ENCODE data around the gene HOXD3.

HOXD3 gene

GRCh38 chr2:176181551-176181950 is 24.4 kb downstream of the HOXD3 start:
- no peak for FAIRE-seq

DNA sequence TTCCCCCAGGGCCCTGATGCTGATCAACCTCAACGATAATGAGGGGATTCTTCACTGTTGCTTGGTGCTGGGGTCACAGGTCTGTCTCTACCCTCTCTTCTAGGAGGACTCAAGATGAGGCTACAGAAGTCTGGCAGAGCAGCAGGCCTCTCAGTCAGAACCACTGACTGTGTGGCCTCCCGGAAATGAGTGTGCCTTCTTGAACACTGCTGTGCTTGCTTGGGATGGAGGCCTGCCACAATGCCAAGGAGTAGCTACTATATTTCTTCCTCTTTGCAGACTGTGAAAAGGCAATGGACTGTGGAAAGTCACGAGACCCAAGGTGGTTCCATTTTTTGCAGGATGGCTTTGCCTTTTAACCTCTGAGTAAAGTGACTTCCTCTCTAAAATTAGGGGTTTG is 25.6 kb downstream of the HOXD3 start:
- no peak for FAIRE-seq

- FAIRE-seq: no peak
Measured at GRCh38 chr2:176184749-176185148, 27.6 kb downstream of the HOXD3 start.

GRCh38 chr2:176186024-176186423 is 28.9 kb downstream of the HOXD3 start:
- no peak for FAIRE-seq

DNA sequence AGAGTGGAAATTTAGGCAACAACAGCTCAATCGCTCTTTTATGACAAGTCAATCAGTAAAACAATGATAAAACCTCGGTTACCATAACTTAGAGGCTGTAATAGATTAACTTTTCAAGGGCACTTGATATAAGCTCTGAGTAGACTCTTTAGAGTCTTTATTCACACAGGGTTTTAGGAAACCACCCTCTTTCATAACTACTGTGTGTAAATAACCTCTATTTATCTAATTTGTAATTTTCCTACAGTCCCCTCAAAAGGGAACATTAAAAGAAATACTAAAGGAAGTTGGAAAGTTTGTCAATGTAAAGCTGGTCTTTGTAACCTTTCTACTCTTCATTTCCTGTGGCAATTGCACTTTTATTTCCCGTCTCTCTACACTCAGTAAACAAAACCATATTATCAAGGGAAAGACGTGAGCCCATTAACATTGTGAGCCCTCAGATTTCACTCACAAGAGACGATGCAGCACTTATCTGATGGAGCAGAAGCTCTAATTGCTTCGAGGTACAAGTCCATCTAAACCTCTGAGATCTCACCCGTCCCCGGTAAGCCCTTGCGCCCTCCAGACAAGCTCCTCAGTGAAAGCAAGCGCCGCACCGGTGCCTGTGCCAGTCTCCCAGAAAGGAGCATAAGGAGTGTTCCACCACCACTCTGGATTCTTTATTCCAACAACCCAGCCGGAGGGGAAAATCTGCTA is 30.2 kb downstream of the HOXD3 start:
- no peak for FAIRE-seq

DNA sequence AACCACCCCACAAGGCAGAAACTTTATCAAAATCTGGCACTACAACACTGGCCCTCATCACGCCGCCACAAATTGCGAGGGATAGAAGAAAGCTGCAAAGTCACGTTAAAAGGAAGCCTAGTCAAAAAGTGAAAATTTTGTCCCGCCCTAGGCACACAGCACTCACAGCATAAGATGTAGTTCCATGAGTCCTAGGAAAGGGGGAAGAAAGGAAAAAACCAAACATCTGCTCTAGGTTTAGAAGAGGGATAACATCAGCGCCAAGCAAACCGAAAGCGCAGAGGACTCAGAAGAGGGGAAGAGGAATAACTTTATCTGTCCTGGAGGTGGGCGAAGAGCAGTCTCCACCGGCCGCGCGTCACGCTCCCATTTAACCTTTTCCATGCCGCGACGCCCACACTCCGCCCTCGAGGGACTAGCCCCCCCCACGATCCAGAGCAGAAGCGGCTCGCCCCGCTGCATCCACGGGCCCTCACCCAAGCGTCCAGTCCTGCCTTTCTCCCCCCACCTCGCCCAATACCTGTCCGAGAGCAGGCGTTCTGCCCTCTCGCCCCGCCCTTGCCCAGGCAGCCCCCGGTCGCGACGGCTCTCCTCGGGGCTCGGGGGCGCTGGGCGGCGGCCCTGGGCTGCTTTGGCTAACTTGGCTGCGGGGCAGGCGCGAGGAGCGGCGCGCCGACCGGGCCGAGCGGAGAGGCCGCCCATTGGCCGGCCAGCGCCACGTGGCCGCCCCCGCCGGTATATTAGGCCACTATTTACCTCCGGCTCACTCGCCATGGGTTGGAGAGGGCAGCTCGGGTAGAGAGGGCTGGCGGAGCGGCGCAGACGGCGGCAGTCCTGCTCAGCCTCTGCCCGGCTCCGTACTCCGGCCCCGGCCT is 31.0 kb downstream of the HOXD3 start, which contains the start of gene HOXD1:
TSS of gene HOXD1 (plus strand) at position 770 of the 875 bp plus-strand sequence. CDS start 134 bp downstream, outside the sequence.
- FAIRE-seq: no peak

DNA sequence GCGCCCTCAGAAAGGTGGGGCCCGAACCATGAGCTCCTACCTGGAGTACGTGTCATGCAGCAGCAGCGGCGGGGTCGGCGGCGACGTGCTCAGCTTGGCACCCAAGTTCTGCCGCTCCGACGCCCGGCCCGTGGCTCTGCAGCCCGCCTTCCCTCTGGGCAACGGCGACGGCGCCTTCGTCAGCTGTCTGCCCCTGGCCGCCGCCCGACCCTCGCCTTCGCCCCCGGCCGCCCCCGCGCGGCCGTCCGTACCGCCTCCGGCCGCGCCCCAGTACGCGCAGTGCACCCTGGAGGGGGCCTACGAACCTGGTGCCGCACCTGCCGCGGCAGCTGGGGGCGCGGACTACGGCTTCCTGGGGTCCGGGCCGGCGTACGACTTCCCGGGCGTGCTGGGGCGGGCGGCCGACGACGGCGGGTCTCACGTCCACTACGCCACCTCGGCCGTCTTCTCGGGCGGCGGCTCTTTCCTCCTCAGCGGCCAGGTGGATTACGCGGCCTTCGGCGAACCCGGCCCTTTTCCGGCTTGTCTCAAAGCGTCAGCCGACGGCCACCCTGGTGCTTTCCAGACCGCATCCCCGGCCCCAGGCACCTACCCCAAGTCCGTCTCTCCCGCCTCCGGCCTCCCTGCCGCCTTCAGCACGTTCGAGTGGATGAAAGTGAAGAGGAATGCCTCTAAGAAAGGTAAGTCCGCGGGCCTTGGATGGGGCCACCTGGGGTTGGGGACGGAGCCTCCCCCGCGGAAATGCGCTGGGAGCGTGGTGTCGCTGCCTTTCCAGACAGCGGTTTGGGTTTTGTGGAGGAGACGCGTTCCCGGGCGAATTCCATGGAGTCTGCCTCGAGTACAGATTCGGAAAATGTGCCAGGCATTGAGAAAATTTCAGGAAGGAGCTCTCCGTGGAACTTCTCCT is 31.9 kb downstream of the HOXD3 start:
- no peak for FAIRE-seq

GRCh38 chr2:176189681-176190641 is 32.9 kb downstream of the HOXD3 start:
- no peak for FAIRE-seq

- FAIRE-seq: no peak
Measured at GRCh38 chr2:176192351-176192750, 35.2 kb downstream of the HOXD3 start.

DNA sequence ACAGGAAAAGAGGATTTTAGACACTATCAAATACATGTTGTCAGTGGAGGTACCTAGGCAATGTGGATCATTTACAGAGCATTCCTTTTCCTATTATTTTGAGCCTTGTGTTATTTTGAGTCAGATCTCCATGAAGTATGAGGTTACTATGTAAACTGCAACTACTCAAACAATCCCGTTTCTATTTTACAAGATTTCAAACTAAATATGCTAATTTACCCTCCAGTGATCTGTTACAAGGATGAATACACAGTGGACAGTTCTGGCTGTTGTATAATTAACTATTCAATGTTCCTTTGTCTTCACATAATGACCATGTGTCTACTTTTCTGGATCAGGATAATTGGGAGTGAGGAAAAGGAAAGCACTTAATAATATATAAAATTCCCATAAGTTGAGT is 35.9 kb downstream of the HOXD3 start:
- no peak for FAIRE-seq

DNA sequence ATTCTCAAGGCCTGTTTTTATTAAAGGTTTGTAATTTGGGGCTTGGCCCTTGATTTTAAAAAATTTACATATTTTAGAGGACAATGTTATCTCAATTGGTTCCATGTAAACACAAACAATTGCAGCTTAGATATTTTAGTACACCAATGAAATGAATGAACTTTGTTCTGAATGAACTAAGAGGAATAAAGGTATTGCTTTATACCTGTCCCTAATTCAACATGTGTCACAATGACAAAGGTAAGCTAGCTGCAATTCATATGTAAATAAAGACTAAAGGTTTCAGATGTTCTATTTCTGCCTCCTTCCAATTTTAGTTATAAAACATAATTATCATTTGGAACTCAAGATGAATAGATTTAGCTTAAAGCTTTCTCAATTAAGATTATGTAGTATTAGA is 42.8 kb downstream of the HOXD3 start:
- FAIRE-seq: no peak

DNA sequence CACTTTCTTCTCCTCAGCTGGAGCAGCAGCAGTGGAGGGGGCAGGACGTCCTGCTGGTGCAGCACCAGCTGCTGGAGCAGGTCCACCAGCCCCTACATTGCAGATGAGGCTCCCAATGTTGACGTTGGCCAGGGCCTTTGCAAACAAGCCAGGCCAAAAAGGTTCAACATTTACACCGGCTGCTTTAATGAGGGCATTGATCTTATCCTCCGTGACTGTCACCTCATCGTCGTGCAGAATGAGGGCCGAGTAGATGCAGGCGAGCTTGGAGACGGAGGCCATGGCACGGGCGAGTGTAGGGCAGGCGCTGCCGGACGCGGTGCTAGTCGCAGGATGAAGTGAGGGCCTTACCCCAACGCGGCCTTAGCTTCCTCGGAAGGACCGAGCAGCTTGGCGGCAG is 43.9 kb downstream of the HOXD3 start:
- FAIRE-seq: no peak

DNA sequence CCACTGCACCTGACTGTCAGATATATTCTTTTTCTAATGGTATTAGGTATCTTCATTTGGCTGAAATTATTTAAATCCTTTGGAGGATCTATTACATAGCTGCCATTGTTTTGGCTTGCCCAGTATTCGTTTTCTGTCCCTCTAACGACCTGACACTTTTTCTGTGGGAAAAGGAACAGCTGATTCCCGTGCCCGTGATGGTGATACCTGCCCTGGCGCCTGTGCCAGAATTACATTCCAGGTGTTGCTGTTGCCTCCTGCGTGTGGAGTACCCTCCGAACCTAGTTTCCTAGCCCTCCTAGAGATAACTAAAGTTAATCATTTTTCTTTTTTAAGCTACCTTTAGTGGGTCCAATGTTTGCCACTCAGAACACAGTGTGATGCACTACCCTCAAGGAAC is 45.4 kb downstream of the HOXD3 start:
- FAIRE-seq: no peak

GRCh38 chr2:176205126-176205525 is 48.0 kb downstream of the HOXD3 start:
- FAIRE-seq: no peak

DNA sequence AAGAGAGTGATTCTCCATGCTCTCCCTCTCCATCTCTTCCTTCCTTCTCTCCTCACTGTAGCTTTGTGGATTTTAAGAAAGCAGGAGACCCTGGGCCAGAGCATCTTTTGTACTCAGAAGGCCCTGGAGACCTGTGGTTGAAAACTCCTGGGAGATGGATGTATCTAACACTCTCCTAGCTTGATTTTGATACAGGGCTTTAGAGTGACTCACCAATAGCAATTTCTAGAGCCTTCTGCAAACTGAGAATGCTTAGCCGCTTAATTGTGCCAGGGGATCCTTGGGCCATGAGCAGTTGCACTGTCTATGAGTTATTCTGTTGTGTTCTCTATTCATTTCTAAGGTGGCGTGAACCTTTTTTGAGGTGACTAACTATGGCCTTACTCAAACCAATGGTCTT is 49.0 kb downstream of the HOXD3 start:
- no peak for FAIRE-seq

DNA sequence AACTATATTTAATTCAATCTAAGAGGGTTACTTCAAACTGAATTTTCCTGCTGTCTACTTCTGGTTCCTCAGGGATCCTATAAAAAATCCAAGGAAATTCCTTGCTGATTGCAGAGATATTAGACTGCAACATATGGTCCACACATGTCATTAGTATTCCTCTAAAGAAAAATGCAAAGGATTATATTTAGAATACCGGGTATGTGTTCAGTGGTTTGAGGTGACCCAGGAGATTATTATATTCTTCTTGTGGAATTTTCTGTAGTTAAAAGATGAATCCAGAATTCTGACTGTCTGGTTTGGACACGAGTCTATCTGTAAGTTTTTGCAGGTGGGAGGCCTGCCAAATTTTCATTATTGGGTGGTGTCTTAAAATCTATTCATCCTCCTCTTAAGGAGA is 49.6 kb downstream of the HOXD3 start:
- no peak for FAIRE-seq

DNA sequence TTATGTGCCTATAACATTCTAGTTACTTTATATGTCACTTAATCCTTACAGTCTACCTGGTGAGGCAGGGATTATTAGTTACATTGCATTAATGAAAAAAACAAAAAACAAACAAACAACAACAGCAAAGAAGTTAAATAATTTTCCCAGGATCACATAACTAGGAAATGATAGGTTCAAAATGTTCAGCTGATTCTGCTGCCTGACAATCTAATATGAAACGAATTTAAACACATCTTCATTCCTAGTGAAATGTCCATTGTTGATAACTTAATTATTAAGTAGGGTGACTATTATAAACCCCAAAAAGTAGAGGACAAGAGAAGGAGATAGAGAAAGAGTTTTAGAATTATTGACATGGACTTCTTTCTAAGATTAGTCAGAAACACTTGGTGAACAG is 54.0 kb downstream of the HOXD3 start:
- FAIRE-seq: no peak

GRCh38 chr2:176212276-176212675 is 55.2 kb downstream of the HOXD3 start:
- FAIRE-seq: no peak

GRCh38 chr2:176213406-176213805 is 56.3 kb downstream of the HOXD3 start:
- no peak for FAIRE-seq

All from islet of Langerhans (tissue), 1 donor.